PC-9 (cell line): ENCODE results near the gene CDHR2. TPM values are rescaled to one million over a fixed set of nuclear protein-coding genes. Genes with fewer than 3 reads are reported as not detected.
A peak's percentile ranks its signal among the peaks of the same experiment; 100 is the strongest.

Source experiments
- Bru-seq: library from RNA; stranded (reverse); fragments of 400-500 nt; gene quantifications from one replicate; lab custom pipeline; 2021; lab: Mats Ljungman, UMichigan
- BruChase-seq, 2 experiments: library from RNA; stranded (reverse); fragments of 400-500 nt; gene quantifications; one replicate each; lab custom pipeline; 2021; lab: Mats Ljungman, UMichigan
- BruUV-seq: library from RNA; stranded (reverse); fragments of 400-500 nt; replicated peaks from 2 replicates; lab custom pipeline; 2021; lab: Mats Ljungman, UMichigan
- CTCF ChIA-PET: fragments of 300-600 bp; sonication (Branson Sonifier 250); formaldehyde crosslinking; loops from one replicate; lab custom pipeline; 2022; ENCODE audit warnings: antibody characterized with exemption; lab: Charles Lee
- POLR2A ChIA-PET: fragments of 300-600 bp; sonication (Branson Sonifier 250); formaldehyde crosslinking; loops from one replicate; lab custom pipeline; 2022; ENCODE audit warnings: antibody characterized with exemption; ENCODE audit not compliant: unreplicated experiment; lab: Charles Lee
- DNase-seq, 2 experiments: peaks; one replicate each; pipeline versions ENCODE4 v3.0.0 to v3.0.0-alpha.2; 2015 to 2022; ENCODE audit warnings: mixed read lengths in 1 of 2
- H2AFZ ChIP-seq: fragments of 200-600 bp; sonication (generic); 2 replicates; pipeline ENCODE4 v1.8.1; 2017; ENCODE audit warnings: antibody characterized with exemption
- H3F3A ChIP-seq: fragments of 200-600 bp; sonication (generic); 2 replicates; pipeline ENCODE4 v1.8.1; 2017; ENCODE audit warnings: antibody characterized with exemption, mild to moderate bottlenecking, low read depth; ENCODE audit not compliant: insufficient read depth
- H3K27ac ChIP-seq: fragments of 200-600 bp; sonication (generic); 2 replicates; pipeline ENCODE4 v1.6.1; 2016; ENCODE audit warnings: mixed run types
- H3K27me3 ChIP-seq: fragments of 200-600 bp; sonication (generic); 2 replicates; pipeline ENCODE4 v1.6.1; 2016; ENCODE audit warnings: low read depth, mixed run types; ENCODE audit not compliant: insufficient read depth
- H3K36me3 ChIP-seq: fragments of 200-600 bp; sonication (generic); 2 replicates; pipeline ENCODE4 v1.6.1; 2016; ENCODE audit warnings: low read depth, mixed run types
- H3K4me1 ChIP-seq: fragments of 200-600 bp; sonication (generic); replicated peaks from 2 replicates; pipeline ENCODE4 v1.6.1; 2016; ENCODE audit warnings: mixed run types; ENCODE audit not compliant: insufficient read depth
- H3K4me2 ChIP-seq: fragments of 200-600 bp; sonication (generic); 2 replicates; pipeline ENCODE4 v1.6.1; 2017; ENCODE audit warnings: mixed run types
- H3K4me3 ChIP-seq: fragments of 200-600 bp; sonication (generic); 2 replicates; pipeline ENCODE4 v1.6.1; 2016; ENCODE audit warnings: mixed run types
- H3K79me2 ChIP-seq: fragments of 200-600 bp; sonication (generic); 2 replicates; pipeline ENCODE4 v1.6.1; 2017; ENCODE audit warnings: low read depth, mixed run types
- H3K9me2 ChIP-seq: fragments of 200-600 bp; sonication (generic); 2 replicates; pipeline ENCODE4 v1.8.1; 2017; ENCODE audit warnings: mild to moderate bottlenecking; ENCODE audit not compliant: insufficient read depth
- H3K9me3 ChIP-seq: fragments of 200-600 bp; sonication (generic); 2 replicates; pipeline ENCODE4 v1.8.1; 2016; ENCODE audit warnings: low read depth; ENCODE audit not compliant: insufficient read depth
- H4K20me1 ChIP-seq: fragments of 200-600 bp; sonication (generic); 2 replicates; pipeline ENCODE4 v1.8.1; 2017; ENCODE audit not compliant: insufficient read depth
- EZH2 ChIP-seq: fragments of 200-600 bp; sonication (generic); IDR thresholded peaks from 2 replicates; pipeline ENCODE4 v1.8.0; 2017; ENCODE audit warnings: antibody characterized with exemption, low read depth
- intact Hi-C: fragments of 100-400 bp; cut with micrococcal nuclease; formaldehyde crosslinking; loops from one replicate; pipeline ENCODE4 v1.10.0; 2022; ENCODE audit not compliant: unreplicated experiment
- long read RNA-seq: library from polyadenylated mRNA; stranded (forward); transcript quantifications from one replicate; pipeline ENCODE4 v2.0.0, GENCODE V29; 2022
- total RNA-seq: library from RNA; stranded (reverse); gene quantifications from 2 replicates; pipeline ENCODE4 v1.2.3, GENCODE V29; 2021
- TF ChIP-seq, protein P1 (sequence below): fragments of 200-600 bp; sonication (generic); conservative IDR thresholded peaks from 2 replicates; pipeline ENCODE4 v1.6.1; 2017; ENCODE audit warnings: mixed run types, antibody characterized with exemption, mild to moderate bottlenecking, moderate library complexity

Gene CDHR2, protein sequence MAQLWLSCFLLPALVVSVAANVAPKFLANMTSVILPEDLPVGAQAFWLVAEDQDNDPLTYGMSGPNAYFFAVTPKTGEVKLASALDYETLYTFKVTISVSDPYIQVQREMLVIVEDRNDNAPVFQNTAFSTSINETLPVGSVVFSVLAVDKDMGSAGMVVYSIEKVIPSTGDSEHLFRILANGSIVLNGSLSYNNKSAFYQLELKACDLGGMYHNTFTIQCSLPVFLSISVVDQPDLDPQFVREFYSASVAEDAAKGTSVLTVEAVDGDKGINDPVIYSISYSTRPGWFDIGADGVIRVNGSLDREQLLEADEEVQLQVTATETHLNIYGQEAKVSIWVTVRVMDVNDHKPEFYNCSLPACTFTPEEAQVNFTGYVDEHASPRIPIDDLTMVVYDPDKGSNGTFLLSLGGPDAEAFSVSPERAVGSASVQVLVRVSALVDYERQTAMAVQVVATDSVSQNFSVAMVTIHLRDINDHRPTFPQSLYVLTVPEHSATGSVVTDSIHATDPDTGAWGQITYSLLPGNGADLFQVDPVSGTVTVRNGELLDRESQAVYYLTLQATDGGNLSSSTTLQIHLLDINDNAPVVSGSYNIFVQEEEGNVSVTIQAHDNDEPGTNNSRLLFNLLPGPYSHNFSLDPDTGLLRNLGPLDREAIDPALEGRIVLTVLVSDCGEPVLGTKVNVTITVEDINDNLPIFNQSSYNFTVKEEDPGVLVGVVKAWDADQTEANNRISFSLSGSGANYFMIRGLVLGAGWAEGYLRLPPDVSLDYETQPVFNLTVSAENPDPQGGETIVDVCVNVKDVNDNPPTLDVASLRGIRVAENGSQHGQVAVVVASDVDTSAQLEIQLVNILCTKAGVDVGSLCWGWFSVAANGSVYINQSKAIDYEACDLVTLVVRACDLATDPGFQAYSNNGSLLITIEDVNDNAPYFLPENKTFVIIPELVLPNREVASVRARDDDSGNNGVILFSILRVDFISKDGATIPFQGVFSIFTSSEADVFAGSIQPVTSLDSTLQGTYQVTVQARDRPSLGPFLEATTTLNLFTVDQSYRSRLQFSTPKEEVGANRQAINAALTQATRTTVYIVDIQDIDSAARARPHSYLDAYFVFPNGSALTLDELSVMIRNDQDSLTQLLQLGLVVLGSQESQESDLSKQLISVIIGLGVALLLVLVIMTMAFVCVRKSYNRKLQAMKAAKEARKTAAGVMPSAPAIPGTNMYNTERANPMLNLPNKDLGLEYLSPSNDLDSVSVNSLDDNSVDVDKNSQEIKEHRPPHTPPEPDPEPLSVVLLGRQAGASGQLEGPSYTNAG (N-terminal part only)
- total RNA-seq (not detected in 2 replicates), Bru-seq, nascent RNA (percentile 22 among the genes with signal in this experiment), BruChase-seq, experiment 1, labeled RNA remaining after a 2-hour chase (percentile 21 among the genes with signal in this experiment), BruChase-seq, experiment 2, labeled RNA remaining after a 6-hour chase (percentile 15 among the genes with signal in this experiment)
- long read RNA-seq, result 0 reads

DNA sequence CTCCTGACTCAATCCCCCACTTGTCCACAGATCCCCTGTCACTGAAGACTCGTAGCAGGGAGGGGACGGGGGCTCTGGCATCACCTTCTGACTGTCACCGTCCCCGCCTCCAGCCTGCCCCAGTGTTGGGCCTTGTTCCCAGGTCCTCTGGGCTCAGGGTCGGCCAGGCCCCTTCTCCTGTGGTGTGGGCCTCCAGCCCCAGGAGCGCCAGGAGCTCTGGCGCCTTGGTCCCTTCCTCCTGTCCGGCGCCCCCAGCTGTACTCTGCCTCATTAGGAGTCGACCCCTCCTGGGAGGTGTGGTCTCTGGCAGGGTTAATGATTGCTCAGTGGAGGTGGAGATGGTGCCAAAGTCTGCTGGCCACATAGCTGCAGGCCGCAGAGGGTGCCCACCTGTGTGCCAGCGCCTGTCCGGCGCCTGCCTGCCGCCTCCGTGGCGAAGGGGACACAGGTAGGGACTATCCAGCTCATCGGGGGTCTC is at the start of gene CDHR2:
TSS of gene CDHR2 (plus strand) at position 376 of the 478 bp plus-strand sequence. CDS start 16,011 bp downstream, outside the sequence.
- BruUV-seq, result no TSS peak
- no peak for DNase-seq
- Histone ChIP-seq H3K79me2 (peaks cover 15% of the 10 kb centered on the region), H3K4me3 (no peak within 1 kb of the TSS), H3K4me1 (peaks cover 57% of the 10 kb centered on the region), H3K9me2 (no peaks in the 10 kb centered on the region), H3K27me3 (no peaks in the 10 kb centered on the region), H2AFZ (no peak within 1 kb of the TSS), H3K4me2 (peak within 1 kb of the TSS; percentile 18), H3K9me3 (no peaks in the 10 kb centered on the region), H3K36me3 (no peaks in the 10 kb centered on the region), H3K27ac (peak within 1 kb of the TSS; percentile 34; the same call in 1 of the 2 replicates), H3F3A (peaks cover 49% of the 10 kb centered on the region), H4K20me1 (no peaks in the 10 kb centered on the region)
- TF ChIP-seq, protein P1, sequence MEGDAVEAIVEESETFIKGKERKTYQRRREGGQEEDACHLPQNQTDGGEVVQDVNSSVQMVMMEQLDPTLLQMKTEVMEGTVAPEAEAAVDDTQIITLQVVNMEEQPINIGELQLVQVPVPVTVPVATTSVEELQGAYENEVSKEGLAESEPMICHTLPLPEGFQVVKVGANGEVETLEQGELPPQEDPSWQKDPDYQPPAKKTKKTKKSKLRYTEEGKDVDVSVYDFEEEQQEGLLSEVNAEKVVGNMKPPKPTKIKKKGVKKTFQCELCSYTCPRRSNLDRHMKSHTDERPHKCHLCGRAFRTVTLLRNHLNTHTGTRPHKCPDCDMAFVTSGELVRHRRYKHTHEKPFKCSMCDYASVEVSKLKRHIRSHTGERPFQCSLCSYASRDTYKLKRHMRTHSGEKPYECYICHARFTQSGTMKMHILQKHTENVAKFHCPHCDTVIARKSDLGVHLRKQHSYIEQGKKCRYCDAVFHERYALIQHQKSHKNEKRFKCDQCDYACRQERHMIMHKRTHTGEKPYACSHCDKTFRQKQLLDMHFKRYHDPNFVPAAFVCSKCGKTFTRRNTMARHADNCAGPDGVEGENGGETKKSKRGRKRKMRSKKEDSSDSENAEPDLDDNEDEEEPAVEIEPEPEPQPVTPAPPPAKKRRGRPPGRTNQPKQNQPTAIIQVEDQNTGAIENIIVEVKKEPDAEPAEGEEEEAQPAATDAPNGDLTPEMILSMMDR, result no peak
- TF ChIP-seq EZH2, result no peak
- CTCF ChIA-PET, result no interaction called here
- POLR2A ChIA-PET, result interaction anchor here (0.6 kb wide), 1 partner anchor 12 kb away, joined by 5 read pairs; the partner anchor contains the start of gene RNF44
- intact Hi-C loops, result no loop called here

DNA sequence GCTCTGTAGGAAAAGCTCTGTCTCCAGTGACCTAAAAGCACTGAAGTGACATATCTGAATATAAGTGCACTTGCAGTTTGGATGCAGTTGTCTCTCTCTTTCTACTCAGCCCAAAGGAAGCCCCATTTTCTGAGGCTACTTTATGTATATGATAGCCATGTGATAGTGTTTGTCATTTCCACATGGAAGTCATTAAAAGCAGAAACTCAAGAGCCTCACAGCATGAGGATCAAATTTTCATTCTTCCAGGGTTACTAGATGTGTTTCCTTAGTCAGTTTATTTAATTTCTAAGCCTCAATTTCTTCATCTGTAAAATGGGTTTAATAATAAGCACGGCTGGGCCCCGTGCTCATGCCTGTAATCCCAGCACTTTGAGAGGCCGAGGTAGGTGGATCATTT is 48.6 kb upstream of the CDHR2 start:
- Histone ChIP-seq H3K4me1 (peaks cover 19% of the 10 kb centered on the region), H3K36me3 (peaks cover 58% of the 10 kb centered on the region), H3K27ac (no peak overlapping the region), H3K27me3 (no peaks in the 10 kb centered on the region), H3K4me3 (no peak overlapping the region), H3K9me3 (no peaks in the 10 kb centered on the region), H3K4me2 (no peak overlapping the region), H4K20me1 (peaks cover 10% of the 10 kb centered on the region), H2AFZ (no peak overlapping the region), H3K79me2 (peaks cover 8% of the 10 kb centered on the region; the same call in 1 of the 2 replicates), H3K9me2 (no peaks in the 10 kb centered on the region), H3F3A (peaks cover 50% of the 10 kb centered on the region)
- intact Hi-C loops, result no loop called here
- DNase-seq, result no peak
- CTCF ChIA-PET, result no interaction called here
- TF ChIP-seq EZH2, result no peak
- TF ChIP-seq, protein P1, result no peak
- POLR2A ChIA-PET, result no interaction called here
- BruUV-seq, result no TSS peak
